LNCAP (cell line): Measurements from ENCODE around the gene DLGAP4.

Experiments used
- TF ChIP-seq, protein P1 (sequence below): fragments of 450-650 bp; IDR thresholded peaks from 2 replicates; pipeline ENCODE4 v1.5.1; 2017; ENCODE audit warnings: mild to moderate bottlenecking

DLGAP4 gene

DNA sequence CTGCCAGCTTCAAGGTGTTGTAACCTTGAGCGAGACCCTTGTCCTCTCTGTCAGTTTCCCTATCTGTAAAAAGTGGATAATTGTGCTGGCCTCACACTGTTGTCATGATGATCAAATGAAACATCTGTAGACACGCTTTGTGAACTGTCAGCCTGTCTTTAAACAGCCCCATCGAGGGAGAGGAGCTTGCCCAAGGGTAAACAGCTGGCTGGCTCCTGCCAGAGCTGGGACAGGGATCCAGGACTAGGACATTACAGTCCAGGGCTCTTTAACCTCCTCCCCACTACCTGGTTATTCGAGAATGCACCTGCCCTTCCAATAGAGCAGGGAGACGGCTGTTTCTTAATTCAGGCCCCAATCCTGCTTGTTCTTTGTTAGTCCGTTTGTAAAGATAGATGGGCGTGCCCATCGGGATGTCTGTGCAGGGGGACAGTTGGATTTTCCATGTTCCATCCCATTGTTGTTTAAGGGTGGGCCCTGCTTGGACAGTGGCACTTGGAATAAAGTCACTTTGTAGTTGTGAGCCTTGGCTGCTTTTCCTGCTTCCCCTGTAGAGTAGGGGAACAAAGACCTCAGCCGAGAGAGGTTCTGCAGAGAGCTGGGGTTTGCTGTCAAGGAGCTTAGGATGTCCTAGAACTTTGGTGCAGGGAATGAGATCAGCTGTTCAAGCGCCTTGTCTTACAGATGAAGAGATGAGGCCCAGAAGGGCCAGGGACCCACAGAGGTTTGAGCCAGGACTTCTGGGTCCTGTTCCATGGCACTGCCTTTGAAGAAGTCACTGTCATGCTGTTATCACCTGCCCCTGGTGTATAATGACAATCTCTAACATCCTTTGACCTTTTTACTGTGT lies 157.3 kb downstream of the DLGAP4 start:
- TF ChIP-seq, protein P1, sequence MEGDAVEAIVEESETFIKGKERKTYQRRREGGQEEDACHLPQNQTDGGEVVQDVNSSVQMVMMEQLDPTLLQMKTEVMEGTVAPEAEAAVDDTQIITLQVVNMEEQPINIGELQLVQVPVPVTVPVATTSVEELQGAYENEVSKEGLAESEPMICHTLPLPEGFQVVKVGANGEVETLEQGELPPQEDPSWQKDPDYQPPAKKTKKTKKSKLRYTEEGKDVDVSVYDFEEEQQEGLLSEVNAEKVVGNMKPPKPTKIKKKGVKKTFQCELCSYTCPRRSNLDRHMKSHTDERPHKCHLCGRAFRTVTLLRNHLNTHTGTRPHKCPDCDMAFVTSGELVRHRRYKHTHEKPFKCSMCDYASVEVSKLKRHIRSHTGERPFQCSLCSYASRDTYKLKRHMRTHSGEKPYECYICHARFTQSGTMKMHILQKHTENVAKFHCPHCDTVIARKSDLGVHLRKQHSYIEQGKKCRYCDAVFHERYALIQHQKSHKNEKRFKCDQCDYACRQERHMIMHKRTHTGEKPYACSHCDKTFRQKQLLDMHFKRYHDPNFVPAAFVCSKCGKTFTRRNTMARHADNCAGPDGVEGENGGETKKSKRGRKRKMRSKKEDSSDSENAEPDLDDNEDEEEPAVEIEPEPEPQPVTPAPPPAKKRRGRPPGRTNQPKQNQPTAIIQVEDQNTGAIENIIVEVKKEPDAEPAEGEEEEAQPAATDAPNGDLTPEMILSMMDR = no peak

DNA sequence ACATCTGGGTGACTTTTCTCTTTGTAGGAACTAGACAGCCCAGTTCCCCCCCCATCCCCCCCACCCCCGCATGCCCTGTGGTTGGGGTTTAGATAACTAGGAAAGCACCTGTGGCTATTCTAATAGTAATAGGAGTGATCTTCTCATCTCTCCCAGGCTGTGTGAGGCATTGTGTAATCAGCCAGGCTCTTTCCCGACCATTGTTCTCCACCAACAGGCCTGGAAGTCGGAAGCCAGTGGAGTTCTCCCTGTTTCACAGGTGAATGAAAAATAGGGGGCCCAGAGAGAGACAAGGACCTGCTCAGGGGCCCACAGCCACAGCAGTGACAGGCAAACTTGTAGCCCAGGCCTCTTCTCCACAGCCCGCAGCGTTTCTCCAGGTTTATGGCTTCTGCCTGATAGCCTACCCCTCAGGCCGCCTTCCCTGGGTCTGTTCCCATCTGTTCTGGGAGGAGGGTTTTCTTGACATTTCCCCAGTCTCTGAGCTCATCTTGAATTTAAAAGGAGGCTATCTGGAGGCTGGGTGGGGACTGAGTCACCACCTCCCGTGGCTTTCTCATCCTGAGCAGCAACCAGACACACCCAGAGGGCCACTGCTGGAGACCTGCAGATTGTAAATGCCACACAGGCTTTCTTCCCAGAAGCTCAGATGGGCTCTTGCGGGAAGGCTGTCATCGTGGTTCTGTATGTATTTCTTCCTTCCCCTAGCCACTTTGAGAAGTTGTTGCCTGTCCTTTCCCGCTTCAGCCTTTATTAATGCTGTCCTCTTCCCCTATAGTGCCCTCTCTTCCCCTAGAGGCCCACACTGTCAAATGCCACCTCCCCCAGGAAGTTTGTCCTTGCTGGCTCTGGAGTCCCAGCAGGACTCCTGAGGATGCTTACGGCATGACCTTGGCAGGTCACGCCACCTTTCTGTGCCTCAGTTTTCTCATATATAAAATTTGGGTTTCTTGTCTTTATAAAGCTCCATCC lies 159.3 kb downstream of the DLGAP4 start:
- TF ChIP-seq, protein P1 = no peak

DNA sequence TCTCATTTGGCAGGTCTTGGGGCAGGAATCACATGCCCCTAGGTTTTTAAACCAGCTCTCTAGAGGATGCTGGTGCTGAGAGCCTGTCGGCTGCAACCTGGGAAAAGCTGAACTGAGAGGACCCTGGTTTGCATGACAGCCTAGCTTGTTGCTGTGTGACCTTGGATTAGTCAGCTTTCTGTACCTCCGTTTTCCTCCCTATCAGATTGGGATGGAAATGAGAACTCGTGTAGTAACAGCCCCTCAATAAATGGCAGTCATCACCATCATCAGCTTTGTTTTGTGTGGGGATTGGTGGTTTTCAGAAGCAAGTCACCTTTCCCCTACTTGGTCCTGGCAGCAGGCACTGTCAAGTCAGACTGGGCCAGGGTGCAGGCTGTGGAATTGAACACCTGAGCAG lies 159.9 kb downstream of the DLGAP4 start:
- TF ChIP-seq, protein P1 = no peak

DNA sequence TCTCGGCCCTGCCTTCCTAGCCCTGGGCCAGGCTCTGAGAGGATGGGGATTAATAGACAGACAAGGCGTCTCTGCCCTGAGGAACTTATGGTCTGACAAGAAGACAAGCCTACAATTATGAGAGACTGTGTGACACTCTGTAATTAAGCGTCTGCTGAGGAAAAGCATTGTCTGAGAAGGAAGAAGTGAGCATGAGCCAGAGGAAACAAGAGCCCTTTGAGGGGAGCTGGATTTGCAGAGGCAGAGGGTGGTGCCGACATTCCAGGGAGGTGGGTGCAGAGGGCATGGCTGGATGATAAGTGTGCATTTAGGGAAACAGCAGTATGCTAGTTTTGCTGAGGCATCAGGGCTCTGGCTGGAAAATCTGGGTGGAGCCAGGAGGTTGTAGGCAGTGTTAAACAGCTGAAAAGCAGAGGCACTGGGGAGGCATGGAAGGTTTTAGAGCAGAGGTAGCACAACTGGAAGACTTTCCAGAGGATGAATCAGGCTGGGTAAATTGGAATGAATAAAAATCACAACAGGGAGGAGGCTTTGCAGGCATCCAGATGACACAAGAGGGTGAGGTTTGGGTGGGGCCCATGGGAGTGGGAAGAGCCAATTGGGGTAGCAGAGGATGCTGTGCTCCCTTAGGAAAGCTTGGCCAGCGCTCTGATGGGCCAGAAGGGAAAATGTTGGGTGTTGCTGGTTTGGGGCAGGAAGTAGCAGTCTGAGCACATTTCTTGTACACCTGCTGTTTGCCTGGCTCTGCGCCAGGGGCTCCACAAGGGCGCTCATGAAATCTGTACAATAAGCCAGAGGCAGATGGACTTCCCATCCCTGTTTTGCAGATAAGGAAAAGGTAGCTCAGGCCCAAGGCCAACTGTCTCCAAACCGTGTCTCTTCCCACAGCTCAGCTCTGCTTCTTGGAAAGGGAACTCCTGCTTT lies 161.2 kb downstream of the DLGAP4 start:
- TF ChIP-seq, protein P1 = no peak

DNA sequence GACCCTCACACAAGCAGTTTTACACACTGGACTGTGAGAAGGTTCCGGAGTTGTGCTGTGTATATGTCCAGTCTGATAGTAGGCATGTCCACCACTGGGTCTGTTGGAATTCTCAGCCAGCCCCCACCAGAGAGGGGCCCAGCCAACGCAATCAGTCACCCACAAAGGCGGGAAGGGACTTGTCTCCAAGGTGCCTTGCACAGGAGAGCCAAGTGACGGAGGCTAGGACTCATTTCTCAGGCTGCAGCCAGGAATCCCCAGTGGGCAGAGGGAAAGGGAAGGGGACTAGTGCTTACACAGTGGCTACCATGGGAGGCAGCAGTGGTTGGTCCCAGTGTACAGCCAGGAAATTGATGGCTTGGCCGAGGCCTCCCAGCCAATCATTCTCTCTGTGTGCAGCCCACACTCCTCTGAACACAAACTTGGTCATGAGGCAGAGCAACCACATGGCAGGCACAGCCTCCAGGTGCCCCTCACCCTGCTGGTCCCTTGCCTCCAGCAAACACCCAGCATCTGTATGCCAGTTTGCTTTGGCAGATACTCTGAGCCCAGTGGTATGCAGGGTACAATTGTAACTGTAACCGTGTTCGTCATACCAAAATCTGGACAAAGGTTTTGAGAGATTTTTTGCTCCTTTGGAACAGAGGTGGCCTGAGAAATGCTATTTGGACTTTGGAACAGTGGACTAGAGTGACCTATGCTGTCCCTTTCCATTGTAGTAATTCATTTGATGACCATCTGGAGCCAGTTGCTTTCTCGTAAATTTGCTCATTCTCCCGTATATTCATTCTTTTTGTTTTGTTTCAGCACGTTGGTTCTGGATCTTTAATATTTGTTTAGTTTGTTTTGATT lies 162.2 kb downstream of the DLGAP4 start:
- TF ChIP-seq, protein P1 = no peak

DNA sequence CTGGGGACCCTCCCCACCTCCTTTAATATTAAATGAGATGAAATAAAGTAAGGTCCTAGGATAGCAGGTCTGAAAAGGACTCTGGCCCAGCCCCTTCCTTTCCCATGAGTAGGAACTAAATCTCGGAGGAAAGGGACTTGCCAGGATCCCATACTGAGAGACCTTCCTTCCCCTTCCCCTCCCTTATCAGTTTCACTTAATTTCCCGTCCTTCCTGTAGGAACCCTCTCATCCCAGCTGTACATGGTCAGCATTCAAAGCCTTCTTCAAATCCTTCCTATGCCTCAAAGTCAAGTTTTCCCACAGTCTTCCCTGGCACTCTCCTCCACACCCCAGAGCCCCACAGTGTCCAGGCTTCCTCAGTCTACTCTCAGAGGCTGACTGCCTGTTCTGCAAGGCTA lies 163.8 kb downstream of the DLGAP4 start:
- TF ChIP-seq, protein P1 = no peak
